Endothelial cell (in vitro differentiated cells): Measurements from ENCODE around the gene AFAP1L1. TPM values are rescaled to one million over a fixed set of nuclear protein-coding genes. Genes with fewer than 3 reads are reported as not detected.

ENCODE experiments used
- DNase-seq: peaks from one replicate; pipeline ENCODE4 v3.0.0; 2021; ENCODE audit warnings: low spot score
- H3K27ac Mint-ChIP-seq: one replicate; pipeline ENCODE4 v1.8.0; 2021; ENCODE audit warnings: mixed read lengths, inconsistent platforms; ENCODE audit not compliant: unreplicated experiment
- H3K27me3 Mint-ChIP-seq: one replicate; pipeline ENCODE4 v1.8.0; 2021; ENCODE audit warnings: mild to moderate bottlenecking, moderate library complexity, mixed read lengths, inconsistent platforms; ENCODE audit not compliant: unreplicated experiment
- H3K36me3 Mint-ChIP-seq: one replicate; pipeline ENCODE4 v1.8.0; 2021; ENCODE audit warnings: mild to moderate bottlenecking, low read depth, mixed read lengths, inconsistent platforms; ENCODE audit not compliant: unreplicated experiment
- H3K4me1 Mint-ChIP-seq: one replicate; pipeline ENCODE4 v1.8.0; 2021; ENCODE audit warnings: mild to moderate bottlenecking, mixed read lengths, inconsistent platforms; ENCODE audit not compliant: unreplicated experiment
- H3K4me3 Mint-ChIP-seq: one replicate; pipeline ENCODE4 v1.8.0; 2021; ENCODE audit warnings: mild to moderate bottlenecking, mixed read lengths, inconsistent platforms; ENCODE audit not compliant: unreplicated experiment
- H3K9me3 Mint-ChIP-seq: one replicate; pipeline ENCODE4 v1.8.0; 2021; ENCODE audit warnings: mixed read lengths, inconsistent platforms; ENCODE audit not compliant: unreplicated experiment
- total RNA-seq: library from RNA; stranded (reverse); fragmentation: NEBNext Ultra II Directional; extraction: Animal tissue kit (Norgen Biotek cat#: 25700); gene quantifications from one replicate; pipeline ENCODE4 v1.2.1, GENCODE V29; 2021; ENCODE audit not compliant: unreplicated experiment
- TF ChIP-seq, protein P1 (sequence below): fragments of 200-600 bp; sonication (generic); IDR thresholded peaks from one replicate; pipeline ENCODE4 v1.5.0; 2021; ENCODE audit warnings: antibody characterized with exemption; ENCODE audit not compliant: unreplicated experiment

Gene AFAP1L1
- total RNA-seq, 1 donor from 2014 or later = 393 TPM

- peaks cover 30% of the 10 kb centered on the region for H3K4me1 Mint-ChIP-seq
- TF ChIP-seq, protein P1, sequence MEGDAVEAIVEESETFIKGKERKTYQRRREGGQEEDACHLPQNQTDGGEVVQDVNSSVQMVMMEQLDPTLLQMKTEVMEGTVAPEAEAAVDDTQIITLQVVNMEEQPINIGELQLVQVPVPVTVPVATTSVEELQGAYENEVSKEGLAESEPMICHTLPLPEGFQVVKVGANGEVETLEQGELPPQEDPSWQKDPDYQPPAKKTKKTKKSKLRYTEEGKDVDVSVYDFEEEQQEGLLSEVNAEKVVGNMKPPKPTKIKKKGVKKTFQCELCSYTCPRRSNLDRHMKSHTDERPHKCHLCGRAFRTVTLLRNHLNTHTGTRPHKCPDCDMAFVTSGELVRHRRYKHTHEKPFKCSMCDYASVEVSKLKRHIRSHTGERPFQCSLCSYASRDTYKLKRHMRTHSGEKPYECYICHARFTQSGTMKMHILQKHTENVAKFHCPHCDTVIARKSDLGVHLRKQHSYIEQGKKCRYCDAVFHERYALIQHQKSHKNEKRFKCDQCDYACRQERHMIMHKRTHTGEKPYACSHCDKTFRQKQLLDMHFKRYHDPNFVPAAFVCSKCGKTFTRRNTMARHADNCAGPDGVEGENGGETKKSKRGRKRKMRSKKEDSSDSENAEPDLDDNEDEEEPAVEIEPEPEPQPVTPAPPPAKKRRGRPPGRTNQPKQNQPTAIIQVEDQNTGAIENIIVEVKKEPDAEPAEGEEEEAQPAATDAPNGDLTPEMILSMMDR = peak; percentile 41
- no peak overlapping the region for H3K4me3 Mint-ChIP-seq
- peaks cover 23% of the 10 kb centered on the region for H3K27me3 Mint-ChIP-seq
- no peak overlapping the region for H3K27ac Mint-ChIP-seq
- no peak for DNase-seq
- no peaks in the 10 kb centered on the region for H3K9me3 Mint-ChIP-seq
- H3K36me3 Mint-ChIP-seq = peaks cover 62% of the 10 kb centered on the region
These were observed 45.8 kb downstream of the AFAP1L1 start for GRCh38 chr5:149317281-149318048.

DNA sequence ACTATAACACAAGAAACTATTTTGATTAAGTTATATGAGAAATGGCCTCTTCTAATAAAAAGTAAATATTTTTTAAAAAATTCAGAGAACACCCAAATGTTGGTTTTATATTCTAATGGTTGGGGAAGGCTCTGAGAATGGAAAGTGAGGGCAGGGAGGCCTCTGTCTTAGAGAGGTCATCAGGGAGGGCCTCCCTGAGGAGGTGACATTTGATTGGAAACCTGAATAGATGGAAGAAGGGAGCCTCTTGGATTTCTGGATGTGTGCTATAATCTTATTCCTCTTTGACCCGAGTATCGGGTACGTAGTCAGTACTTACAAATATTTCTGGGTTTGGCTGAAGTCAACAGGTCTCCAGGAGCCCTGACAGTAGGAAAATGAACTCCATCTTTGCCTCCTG is 47.5 kb downstream of the AFAP1L1 start:
- Mint-ChIP-seq H3K4me1 (peaks cover 29% of the 10 kb centered on the region), H3K4me3 (peak overlapping the region; percentile 62), H3K36me3 (peaks cover 61% of the 10 kb centered on the region), H3K27me3 (peaks cover 15% of the 10 kb centered on the region), H3K9me3 (no peaks in the 10 kb centered on the region), H3K27ac (no peak overlapping the region)
- DNase-seq = no peak
- TF ChIP-seq, protein P1 = no peak

DNA sequence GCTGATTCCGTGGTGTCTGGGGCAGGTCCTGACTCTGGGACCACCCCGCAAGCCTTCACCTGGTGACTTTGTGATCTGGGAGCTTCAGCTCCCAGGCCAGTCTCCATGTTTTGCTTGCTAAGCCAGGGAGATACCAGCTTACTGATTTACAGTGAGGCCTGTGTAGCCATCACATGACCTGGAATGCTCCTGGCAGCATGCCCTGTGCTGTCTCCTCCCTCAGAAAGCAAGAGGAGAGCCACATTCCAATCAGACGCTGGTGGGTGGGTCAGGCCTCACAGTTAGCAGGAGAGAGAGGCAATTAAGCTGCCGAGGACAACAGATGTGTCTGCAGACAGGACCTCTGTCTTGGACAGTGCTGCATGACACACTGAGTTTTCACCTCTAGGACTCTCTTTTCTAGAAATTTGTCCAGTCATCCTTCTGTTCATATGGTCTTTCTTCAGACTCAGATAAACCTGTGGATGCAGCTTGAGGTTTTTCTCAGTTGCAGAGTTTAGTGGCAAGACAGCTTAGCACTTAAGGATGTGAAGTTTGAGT is 49.2 kb downstream of the AFAP1L1 start:
- H3K27ac Mint-ChIP-seq = no peak overlapping the region
- no peaks in the 10 kb centered on the region for H3K9me3 Mint-ChIP-seq
- no peak for DNase-seq
- no peak overlapping the region for H3K4me3 Mint-ChIP-seq
- peaks cover 25% of the 10 kb centered on the region for H3K4me1 Mint-ChIP-seq
- peaks cover 59% of the 10 kb centered on the region for H3K36me3 Mint-ChIP-seq
- peaks cover 7% of the 10 kb centered on the region for H3K27me3 Mint-ChIP-seq
- TF ChIP-seq, protein P1 = no peak

DNA sequence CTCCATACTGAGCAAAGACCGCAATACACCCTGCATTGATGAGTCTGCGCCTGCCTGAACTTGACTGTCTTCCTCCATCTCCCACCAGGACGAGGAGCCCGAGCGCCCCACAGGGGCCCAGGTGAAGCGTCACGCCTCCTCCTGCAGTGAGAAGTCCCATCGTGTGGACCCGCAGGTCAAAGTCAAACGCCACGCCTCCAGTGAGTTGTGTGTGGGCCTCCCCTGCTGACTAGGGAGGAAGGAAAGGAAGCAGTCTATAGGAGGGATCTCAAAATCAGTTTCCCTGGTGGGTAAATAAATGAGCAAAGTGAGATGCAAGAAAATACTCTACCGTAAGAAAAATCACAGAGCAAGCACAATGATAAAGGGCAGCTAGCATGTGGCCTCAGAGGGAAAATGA is 50.9 kb downstream of the AFAP1L1 start:
- Mint-ChIP-seq H3K27me3 (peaks cover 7% of the 10 kb centered on the region), H3K4me1 (peaks cover 25% of the 10 kb centered on the region), H3K9me3 (no peaks in the 10 kb centered on the region), H3K36me3 (peaks cover 57% of the 10 kb centered on the region), H3K27ac (peak overlapping the region; percentile 30), H3K4me3 (no peak overlapping the region)
- TF ChIP-seq, protein P1 = no peak
- no peak for DNase-seq

GRCh38 chr5:149323210-149323609 is 51.6 kb downstream of the AFAP1L1 start:
- DNase-seq = no peak
- TF ChIP-seq, protein P1 = no peak
- Mint-ChIP-seq H3K27ac (no peak overlapping the region), H3K4me1 (peaks cover 25% of the 10 kb centered on the region), H3K4me3 (no peak overlapping the region), H3K27me3 (peaks cover 7% of the 10 kb centered on the region), H3K36me3 (peaks cover 56% of the 10 kb centered on the region), H3K9me3 (no peaks in the 10 kb centered on the region)
